ENCODE data around the gene CFDP1. TPM values are rescaled to one million over a fixed set of nuclear protein-coding genes. Genes with fewer than 3 reads are reported as not detected.

Gene CFDP1
- total and polyA plus RNA-seq, 2 donors, result 71.0 to 78.8 TPM

GRCh38 chr16:75354170-75354569 is 79.1 kb downstream of the CFDP1 start:
- no peak overlapping the region for H3K27ac ChIP-seq (ENCODE audit: low read depth)
- no peaks in the 10 kb centered on the region for H3K4me1 ChIP-seq (ENCODE audit: insufficient read depth)
- H3K4me3 ChIP-seq (ENCODE audit: low read depth, low read length), result no peak overlapping the region
- WGBS, result 96% methylated on average over 3 of the region's 3 CpGs
- DNase-seq (ENCODE audit: extremely low spot score), result no peak
- no peaks in the 10 kb centered on the region for H3K36me3 ChIP-seq (ENCODE audit: insufficient read depth)

DNA sequence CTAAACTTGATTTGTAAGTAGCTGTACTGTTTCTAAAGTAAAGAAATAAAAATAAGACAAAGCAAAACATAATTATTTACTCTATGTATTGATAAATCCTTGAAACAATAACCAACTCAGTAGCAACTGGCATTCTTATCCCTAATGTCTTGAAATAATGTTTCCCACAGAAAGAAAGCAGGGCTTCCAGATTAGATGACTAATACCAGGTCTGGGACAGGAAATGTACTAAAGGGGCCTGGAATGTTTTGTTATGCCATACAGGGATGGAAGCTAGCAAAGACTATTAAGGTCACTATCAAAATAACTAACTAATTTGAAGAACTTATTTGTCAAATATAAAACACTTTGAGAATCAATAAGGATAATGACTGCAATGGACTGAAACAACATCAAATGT is 82.1 kb downstream of the CFDP1 start:
- DNase-seq (ENCODE audit: extremely low spot score), result no peak
- Histone ChIP-seq H3K36me3 (ENCODE audit: insufficient read depth) (no peaks in the 10 kb centered on the region), H3K27ac (ENCODE audit: low read depth) (no peak overlapping the region), H3K4me3 (ENCODE audit: low read depth, low read length) (no peak overlapping the region), H3K4me1 (ENCODE audit: insufficient read depth) (no peaks in the 10 kb centered on the region)

GRCh38 chr16:75345711-75346110 is 87.6 kb downstream of the CFDP1 start:
- H3K27ac ChIP-seq (ENCODE audit: low read depth), result no peak overlapping the region
- no peaks in the 10 kb centered on the region for H3K36me3 ChIP-seq (ENCODE audit: insufficient read depth)
- WGBS, result 97% methylated on average over 2 of the region's 2 CpGs
- H3K4me1 ChIP-seq (ENCODE audit: insufficient read depth), result peaks cover 1% of the 10 kb centered on the region
- no peak overlapping the region for H3K4me3 ChIP-seq (ENCODE audit: low read depth, low read length)
- no peak for DNase-seq (ENCODE audit: extremely low spot score)

DNA sequence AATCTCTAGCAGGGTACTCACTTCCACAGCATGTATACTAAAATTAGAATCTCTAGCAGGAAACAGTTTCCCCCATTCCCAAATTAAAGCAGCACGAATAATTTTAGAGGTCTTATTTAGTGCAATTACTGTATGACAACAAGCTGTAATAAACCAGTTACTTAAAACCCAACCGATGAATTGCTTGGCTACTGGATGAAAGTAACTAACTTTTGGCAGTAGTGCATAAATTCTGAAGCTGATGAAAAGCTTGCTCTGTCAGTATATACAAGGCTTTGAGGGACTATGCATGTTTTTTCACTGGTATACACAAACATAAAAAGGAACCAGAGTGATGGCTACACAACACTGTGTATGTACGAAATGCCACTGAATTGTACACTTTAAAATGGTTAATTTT is 89.4 kb downstream of the CFDP1 start:
- WGBS, result 35% methylated on average over 3 of the region's 3 CpGs
- H3K27ac ChIP-seq (ENCODE audit: low read depth), result no peak overlapping the region
- no peak for DNase-seq (ENCODE audit: extremely low spot score)
- no peak overlapping the region for H3K4me3 ChIP-seq (ENCODE audit: low read depth, low read length)
- H3K36me3 ChIP-seq (ENCODE audit: insufficient read depth), result no peaks in the 10 kb centered on the region
- H3K4me1 ChIP-seq (ENCODE audit: insufficient read depth), result peaks cover 1% of the 10 kb centered on the region

DNA sequence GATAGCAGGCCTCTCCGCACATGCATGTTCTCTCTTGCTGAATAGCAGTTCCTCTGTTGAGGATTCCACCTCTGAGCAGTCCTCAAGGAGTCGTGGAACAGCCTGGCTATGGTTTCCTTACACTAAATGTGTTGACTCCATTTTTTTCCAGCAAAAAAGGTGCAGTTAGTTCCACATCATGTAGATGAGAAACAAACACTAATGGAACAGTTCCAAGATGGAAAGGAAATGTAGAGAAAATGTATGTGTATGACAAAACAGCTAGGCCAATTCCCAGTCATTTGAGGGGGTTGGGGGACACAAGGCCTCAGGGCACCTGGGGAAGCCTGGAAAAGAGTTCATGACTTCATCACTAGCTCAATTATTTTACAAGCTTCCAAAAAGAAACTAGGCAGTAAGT is 90.0 kb downstream of the CFDP1 start:
- no peak overlapping the region for H3K27ac ChIP-seq (ENCODE audit: low read depth)
- peaks cover 1% of the 10 kb centered on the region for H3K4me1 ChIP-seq (ENCODE audit: insufficient read depth)
- H3K4me3 ChIP-seq (ENCODE audit: low read depth, low read length), result no peak overlapping the region
- WGBS, result 91% methylated on average over 2 of the region's 2 CpGs
- no peak for DNase-seq (ENCODE audit: extremely low spot score)
- H3K36me3 ChIP-seq (ENCODE audit: insufficient read depth), result no peaks in the 10 kb centered on the region

DNA sequence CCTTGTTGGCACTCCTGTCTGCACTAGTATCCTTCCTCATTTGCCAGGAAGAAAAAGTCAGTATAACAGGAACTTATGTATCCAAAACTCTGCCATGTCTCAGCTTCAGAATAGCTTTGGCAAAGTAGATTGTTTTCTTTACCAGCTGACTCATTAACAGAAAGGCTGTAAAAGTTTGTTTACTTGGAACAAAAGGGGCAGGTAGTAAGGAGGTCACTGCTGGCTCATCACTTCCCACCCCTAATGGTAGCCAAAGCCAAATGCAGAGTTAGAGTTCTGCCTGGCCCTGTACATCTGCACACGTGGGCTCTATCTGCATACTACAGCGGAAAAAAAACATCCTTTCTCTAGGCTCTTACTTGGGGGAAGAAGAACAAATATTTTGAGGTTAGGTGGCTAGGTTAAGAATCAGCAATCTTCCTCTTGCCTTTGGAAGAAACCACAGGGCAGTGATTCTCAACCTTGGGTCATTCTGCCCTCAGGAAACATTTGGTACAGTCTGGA is 90.9 kb downstream of the CFDP1 start:
- no peak for DNase-seq (ENCODE audit: extremely low spot score)

GRCh38 chr16:75341564-75342307 is 91.6 kb downstream of the CFDP1 start:
- H3K4me1 ChIP-seq (ENCODE audit: insufficient read depth), result peaks cover 1% of the 10 kb centered on the region
- no peak overlapping the region for H3K27ac ChIP-seq (ENCODE audit: low read depth)
- H3K36me3 ChIP-seq (ENCODE audit: insufficient read depth), result no peaks in the 10 kb centered on the region
- no peak for DNase-seq (ENCODE audit: extremely low spot score)
- WGBS, result 50% methylated on average over 4 of the region's 4 CpGs
- H3K4me3 ChIP-seq (ENCODE audit: low read depth, low read length), result no peak overlapping the region

More for the DNA sequence above, 90.9 kb downstream of the CFDP1 start:
- WGBS, result 53% methylated on average over 2 of the region's 2 CpGs
- Histone ChIP-seq H3K4me3 (ENCODE audit: low read depth, low read length) (no peak overlapping the region), H3K27ac (ENCODE audit: low read depth) (no peak overlapping the region), H3K4me1 (ENCODE audit: insufficient read depth) (peaks cover 1% of the 10 kb centered on the region), H3K36me3 (ENCODE audit: insufficient read depth) (no peaks in the 10 kb centered on the region)

GRCh38 chr16:75340741-75341491 is 92.4 kb downstream of the CFDP1 start:
- 73% methylated on average over 2 of the region's 2 CpGs for WGBS
- Histone ChIP-seq H3K4me3 (ENCODE audit: low read depth, low read length) (no peak overlapping the region), H3K27ac (ENCODE audit: low read depth) (no peak overlapping the region), H3K36me3 (ENCODE audit: insufficient read depth) (no peaks in the 10 kb centered on the region), H3K4me1 (ENCODE audit: insufficient read depth) (peaks cover 1% of the 10 kb centered on the region)
- DNase-seq (ENCODE audit: extremely low spot score), result no peak

DNA sequence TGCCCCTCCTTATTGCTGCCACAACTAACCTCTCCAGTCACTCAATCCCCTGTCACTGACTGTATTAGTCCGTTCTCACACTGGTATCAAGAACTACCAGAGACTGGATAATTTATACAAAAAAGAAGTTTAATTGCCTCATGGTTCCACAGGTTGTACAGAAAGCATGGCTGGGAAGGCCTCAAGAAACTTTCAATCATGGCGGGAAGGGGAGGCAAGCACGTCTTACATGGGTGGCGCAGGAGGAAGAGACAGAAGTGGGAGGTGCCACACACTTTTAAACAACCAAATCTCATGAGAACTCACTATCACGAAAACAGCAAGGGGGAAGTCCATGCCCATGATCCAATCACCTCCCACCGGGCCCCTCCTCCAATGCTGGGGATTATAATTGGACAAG is 95.9 kb downstream of the CFDP1 start:
- no peaks in the 10 kb centered on the region for H3K36me3 ChIP-seq (ENCODE audit: insufficient read depth)
- 96% methylated on average over 6 of the region's 6 CpGs for WGBS

DNA sequence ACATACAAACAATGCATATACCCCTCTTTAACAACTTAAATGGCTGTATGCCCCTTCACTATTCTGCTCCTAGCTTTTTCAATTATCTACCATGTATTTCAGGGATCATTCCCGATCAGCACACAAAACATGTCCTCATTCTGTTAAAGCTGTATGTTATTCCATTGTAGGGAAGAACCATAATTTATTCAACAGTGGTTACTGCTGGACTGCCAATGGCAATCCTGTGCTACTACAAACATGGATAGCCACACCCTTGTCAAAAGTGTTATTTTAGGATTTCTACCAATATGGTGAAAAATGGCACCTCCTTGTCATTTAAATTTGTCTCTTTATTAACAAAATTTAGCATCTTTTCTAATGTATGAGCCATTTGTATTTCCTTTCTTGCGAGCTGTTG is 96.8 kb downstream of the CFDP1 start:
- Histone ChIP-seq H3K4me3 (ENCODE audit: low read depth, low read length) (no peak overlapping the region), H3K36me3 (ENCODE audit: insufficient read depth) (no peaks in the 10 kb centered on the region), H3K27ac (ENCODE audit: low read depth) (no peak overlapping the region), H3K4me1 (ENCODE audit: insufficient read depth) (no peaks in the 10 kb centered on the region)
- WGBS, result 97% methylated on average over 2 of the region's 2 CpGs
- no peak for DNase-seq (ENCODE audit: extremely low spot score)

More for the DNA sequence above, 95.9 kb downstream of the CFDP1 start:
- H3K27ac ChIP-seq (ENCODE audit: low read depth), result no peak overlapping the region
- DNase-seq (ENCODE audit: extremely low spot score), result no peak
- no peak overlapping the region for H3K4me3 ChIP-seq (ENCODE audit: low read depth, low read length)
- no peaks in the 10 kb centered on the region for H3K4me1 ChIP-seq (ENCODE audit: insufficient read depth)

- no peak overlapping the region for H3K4me3 ChIP-seq (ENCODE audit: low read depth, low read length)
- H3K27ac ChIP-seq (ENCODE audit: low read depth), result no peak overlapping the region
- H3K36me3 ChIP-seq (ENCODE audit: insufficient read depth), result no peaks in the 10 kb centered on the region
- WGBS, result 70% methylated on average over 2 of the region's 2 CpGs
- no peaks in the 10 kb centered on the region for H3K4me1 ChIP-seq (ENCODE audit: insufficient read depth)
- no peak for DNase-seq (ENCODE audit: extremely low spot score)
Measured at GRCh38 chr16:75333721-75334163, 99.6 kb downstream of the CFDP1 start.

DNA sequence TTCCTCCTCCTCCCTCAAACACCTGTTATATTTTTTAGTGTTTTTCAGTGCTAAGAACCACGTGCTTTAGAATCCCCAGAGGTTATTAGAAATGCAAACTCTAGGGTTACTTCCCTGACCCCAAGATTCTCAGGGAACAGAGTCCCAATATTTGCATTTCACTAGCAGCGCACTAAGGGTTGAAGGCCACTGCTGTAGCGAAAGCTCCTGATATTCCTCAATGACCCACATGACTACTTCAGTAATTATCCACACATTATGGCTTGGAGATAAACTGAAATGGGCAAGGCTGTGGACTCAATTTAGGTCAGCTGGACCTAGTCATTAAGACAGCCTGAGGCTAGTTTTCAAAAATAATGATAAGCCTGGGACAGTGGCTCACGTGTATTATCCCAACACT is 103.4 kb downstream of the CFDP1 start:
- no peak overlapping the region for H3K27ac ChIP-seq (ENCODE audit: low read depth)
- 86% methylated on average over 4 of the region's 4 CpGs for WGBS
- H3K4me1 ChIP-seq (ENCODE audit: insufficient read depth), result no peaks in the 10 kb centered on the region
- no peak for DNase-seq (ENCODE audit: extremely low spot score)
- no peaks in the 10 kb centered on the region for H3K36me3 ChIP-seq (ENCODE audit: insufficient read depth)
- no peak overlapping the region for H3K4me3 ChIP-seq (ENCODE audit: low read depth, low read length)

DNA sequence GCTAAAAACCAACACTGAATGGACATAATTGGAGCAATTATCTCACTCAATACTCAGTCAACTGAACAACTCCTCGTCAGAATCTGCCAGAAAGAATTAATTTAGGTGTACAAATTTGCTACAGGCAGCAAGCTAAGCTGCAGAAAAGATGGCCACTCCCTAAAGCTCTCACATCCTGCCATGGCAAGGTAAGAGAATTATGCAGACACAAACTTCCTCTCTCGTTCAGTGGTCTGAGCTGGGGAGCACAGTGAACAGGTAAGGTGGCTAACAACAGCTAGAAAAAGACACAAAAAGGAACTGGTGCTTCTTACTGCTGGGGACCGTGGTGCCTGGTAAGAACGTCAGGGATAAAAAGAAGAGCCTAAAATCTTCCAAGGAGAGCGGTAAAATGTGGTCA is 107.0 kb downstream of the CFDP1 start:
- no peaks in the 10 kb centered on the region for H3K36me3 ChIP-seq (ENCODE audit: insufficient read depth)
- no peak overlapping the region for H3K27ac ChIP-seq (ENCODE audit: low read depth)
- DNase-seq (ENCODE audit: extremely low spot score), result no peak
- no peak overlapping the region for H3K4me3 ChIP-seq (ENCODE audit: low read depth, low read length)
- no peaks in the 10 kb centered on the region for H3K4me1 ChIP-seq (ENCODE audit: insufficient read depth)
- WGBS, result 82% methylated on average over 5 of the region's 5 CpGs

DNA sequence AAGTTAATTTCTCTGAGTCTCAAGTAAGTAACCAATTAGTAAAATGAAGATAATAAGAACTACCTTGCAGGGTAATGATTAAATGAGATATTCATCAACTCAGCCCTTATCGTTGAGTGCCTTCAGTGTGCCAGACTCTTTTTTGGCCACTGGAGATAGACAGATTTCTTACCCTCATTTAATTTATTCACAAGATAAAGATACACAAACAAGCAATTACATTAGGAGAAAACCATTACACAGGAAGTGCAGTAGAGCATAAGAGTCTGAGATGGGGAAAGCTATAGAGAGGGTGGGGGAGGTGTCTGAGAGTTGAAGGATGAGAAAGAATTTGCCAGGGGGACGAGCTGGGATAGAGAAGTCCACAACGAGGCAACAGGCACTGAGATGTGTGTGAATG is 109.4 kb downstream of the CFDP1 start:
- Histone ChIP-seq H3K36me3 (ENCODE audit: insufficient read depth) (no peaks in the 10 kb centered on the region), H3K27ac (ENCODE audit: low read depth) (no peak overlapping the region), H3K4me3 (ENCODE audit: low read depth, low read length) (no peak overlapping the region), H3K4me1 (ENCODE audit: insufficient read depth) (no peaks in the 10 kb centered on the region)
- 67% methylated on average over 3 of the region's 3 CpGs for WGBS
- DNase-seq (ENCODE audit: extremely low spot score), result no peak
